ENCODE results near the gene RAB7A.

DNA sequence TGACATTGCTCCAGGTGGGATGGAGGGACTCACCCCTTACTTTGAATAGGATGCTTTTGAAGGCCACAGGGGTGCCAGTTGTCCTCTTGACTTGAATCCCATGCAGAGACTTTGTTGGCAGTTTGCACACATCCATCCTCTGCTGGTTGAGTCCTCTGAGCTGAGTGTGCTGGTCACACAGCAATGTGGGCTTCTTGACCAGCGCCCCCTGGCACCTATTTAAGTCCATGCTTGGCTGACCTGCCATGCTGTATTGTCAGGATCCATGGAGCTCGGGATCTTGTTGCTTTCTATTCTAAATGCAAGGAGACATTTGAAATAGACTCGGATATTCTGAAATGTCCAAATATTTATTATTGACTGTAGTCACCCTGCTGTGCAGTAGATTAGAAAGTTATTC is 19.8 kb downstream of the RAB7A start:
- no peak for TF ChIP-seq POLR2A (IDR thresholded peaks at IDR 0.05)
- TF ChIP-seq, protein P1, sequence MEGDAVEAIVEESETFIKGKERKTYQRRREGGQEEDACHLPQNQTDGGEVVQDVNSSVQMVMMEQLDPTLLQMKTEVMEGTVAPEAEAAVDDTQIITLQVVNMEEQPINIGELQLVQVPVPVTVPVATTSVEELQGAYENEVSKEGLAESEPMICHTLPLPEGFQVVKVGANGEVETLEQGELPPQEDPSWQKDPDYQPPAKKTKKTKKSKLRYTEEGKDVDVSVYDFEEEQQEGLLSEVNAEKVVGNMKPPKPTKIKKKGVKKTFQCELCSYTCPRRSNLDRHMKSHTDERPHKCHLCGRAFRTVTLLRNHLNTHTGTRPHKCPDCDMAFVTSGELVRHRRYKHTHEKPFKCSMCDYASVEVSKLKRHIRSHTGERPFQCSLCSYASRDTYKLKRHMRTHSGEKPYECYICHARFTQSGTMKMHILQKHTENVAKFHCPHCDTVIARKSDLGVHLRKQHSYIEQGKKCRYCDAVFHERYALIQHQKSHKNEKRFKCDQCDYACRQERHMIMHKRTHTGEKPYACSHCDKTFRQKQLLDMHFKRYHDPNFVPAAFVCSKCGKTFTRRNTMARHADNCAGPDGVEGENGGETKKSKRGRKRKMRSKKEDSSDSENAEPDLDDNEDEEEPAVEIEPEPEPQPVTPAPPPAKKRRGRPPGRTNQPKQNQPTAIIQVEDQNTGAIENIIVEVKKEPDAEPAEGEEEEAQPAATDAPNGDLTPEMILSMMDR (IDR thresholded peaks at IDR 0.05): no peak
